K562 (cell line): ENCODE data around the gene DENND2C. TPM values are rescaled to one million over a fixed set of nuclear protein-coding genes. Genes with fewer than 3 reads are reported as not detected.

Experiments
- ATF1 ChIP-seq, 2 experiments: fragments of 450-650 bp in 1 of 2; IDR thresholded peaks; 2 replicates each; pipeline ENCODE4 v1.6.1; 2016; ENCODE audit warnings: missing compliant biosample characterization in 1 of 2, missing genetic modification characterization in 1 of 2
- CTCF ChIP-seq, 3 experiments: IDR thresholded peaks in 2 of 3; conservative IDR thresholded peaks in 1 of 3; 2 replicates each; pipeline ENCODE4 v1.5.1; 2011 to 2012; ENCODE audit warnings: low read length in 3 of 3, mild to moderate bottlenecking in 3 of 3, control low read depth in 2 of 3, improper control_type of control experiment in 1 of 3, inconsistent platforms in 1 of 3, low read depth in 1 of 3, mixed read lengths in 1 of 3, moderate library complexity in 1 of 3; ENCODE audit not compliant: insufficient read depth in 2 of 3
- EGR1 ChIP-seq: fragments of 450-650 bp; conservative IDR thresholded peaks from 2 replicates; pipeline ENCODE4 v1.6.1; 2017; ENCODE audit warnings: mild to moderate bottlenecking
- MAFG ChIP-seq: fragments of 450-650 bp; conservative IDR thresholded peaks from 2 replicates; pipeline ENCODE4 v1.6.1; 2016; ENCODE audit warnings: missing genetic modification characterization, missing compliant biosample characterization
- MEF2A ChIP-seq: IDR thresholded peaks from 2 replicates; pipeline ENCODE4 v1.6.1; 2011; ENCODE audit warnings: low read depth, mild to moderate bottlenecking, low read length, moderate library complexity; ENCODE audit not compliant: control insufficient read depth
- NCOA6 ChIP-seq: fragments of 450-650 bp; IDR thresholded peaks from 2 replicates; pipeline ENCODE4 v1.6.1; 2017; ENCODE audit warnings: mild to moderate bottlenecking
- PML ChIP-seq: IDR thresholded peaks from 2 replicates; pipeline ENCODE4 v1.6.1; 2012; ENCODE audit warnings: low read length, inconsistent platforms
- RFX1 ChIP-seq: fragments of 450-650 bp; IDR thresholded peaks from 2 replicates; pipeline ENCODE4 v1.6.1; 2016; ENCODE audit warnings: mild to moderate bottlenecking, moderate library complexity
- SIN3A ChIP-seq, 2 experiments: fragments of 150-350 bp in 1 of 2; IDR thresholded peaks; 2 replicates each; pipeline ENCODE4 v1.6.1; 2011 to 2016; ENCODE audit warnings: borderline replicate concordance in 2 of 2, low read depth in 2 of 2, low read length in 2 of 2, mild to moderate bottlenecking in 2 of 2, moderate library complexity in 2 of 2; ENCODE audit not compliant: control insufficient read depth in 1 of 2
- SLC30A9 ChIP-seq: fragments of 250-450 bp; sonication (Bioruptor Pico); IDR thresholded peaks from 2 replicates; pipeline ENCODE4 v1.8.0; 2022; ENCODE audit warnings: mild to moderate bottlenecking, moderate library complexity
- SPI1 ChIP-seq: IDR thresholded peaks from 2 replicates; pipeline ENCODE4 v1.6.1; 2011; ENCODE audit warnings: low read depth, low read length, control low read depth, borderline replicate concordance
- ZFP30 ChIP-seq: fragments of 250-450 bp; sonication (Bioruptor Pico); IDR thresholded peaks from 2 replicates; pipeline ENCODE4 v1.8.0; 2022; ENCODE audit warnings: moderate library complexity, mild to moderate bottlenecking, inconsistent platforms, borderline replicate concordance
- ZNF197 ChIP-seq: fragments of 200-800 bp; sonication (Bioruptor generic); IDR thresholded peaks from 2 replicates; pipeline ENCODE4 v1.6.1; 2016; ENCODE audit warnings: low read depth, missing genetic modification characterization, missing compliant biosample characterization
- ZNF407 ChIP-seq: fragments of 450-650 bp; IDR thresholded peaks from 2 replicates; pipeline ENCODE4 v1.6.1; 2016; ENCODE audit warnings: low read depth
- ZNF77 ChIP-seq: fragments of 250-450 bp; sonication (Bioruptor Pico); IDR thresholded peaks from 2 replicates; pipeline ENCODE4 v1.5.0; 2020
- ZZZ3 ChIP-seq: fragments of 450-650 bp; IDR thresholded peaks from 2 replicates; pipeline ENCODE4 v1.6.1; 2016; ENCODE audit warnings: antibody characterized with exemption, mild to moderate bottlenecking, moderate library complexity
- polyA plus RNA-seq, 8 experiments: library from polyadenylated mRNA; depleted of rRNA in 4 of 8; stranded (reverse) in 5 of 8; unstranded in 3 of 8; fragments of >200 nt; fragmentation: Nextera tagmentation in 2 of 8; fragmentation: Illumina TruSeq in 1 of 8; extraction: Ambion mirVana in 2 of 8; extraction: Trizol in 1 of 8; gene quantifications; 2 replicates each; pipeline versions ENCODE4 v1.2.1 to v1.2.3, GENCODE V29; 2011 to 2014; ENCODE audit warnings: inconsistent platforms in 1 of 8, missing spikeins in 1 of 8
- total RNA-seq, 7 experiments: library from RNA; depleted of rRNA in 6 of 7; stranded (reverse); fragments of >200 nt in 6 of 7; fragmentation: Illumina TruSeq in 2 of 7; extraction: Trizol in 2 of 7; gene quantifications; 2 replicates each; pipeline versions ENCODE4 v1.2.1 to v1.2.3, GENCODE V29; 2011 to 2021; ENCODE audit warnings: low replicate concordance in 1 of 7
- TF ChIP-seq, protein P1 (sequence below): fragments of 250-450 bp; sonication (Bioruptor Pico); IDR thresholded peaks from 2 replicates; pipeline ENCODE4 v1.8.0; 2022; ENCODE audit warnings: moderate library complexity, mild to moderate bottlenecking, inconsistent platforms

Gene DENND2C
- total and polyA plus RNA-seq, 9 of the 15 experiments (the other 6 are each of a cell fraction or from before 2014, with no cell fraction given): 0.03 to 0.25 (median 0.14) TPM

DNA sequence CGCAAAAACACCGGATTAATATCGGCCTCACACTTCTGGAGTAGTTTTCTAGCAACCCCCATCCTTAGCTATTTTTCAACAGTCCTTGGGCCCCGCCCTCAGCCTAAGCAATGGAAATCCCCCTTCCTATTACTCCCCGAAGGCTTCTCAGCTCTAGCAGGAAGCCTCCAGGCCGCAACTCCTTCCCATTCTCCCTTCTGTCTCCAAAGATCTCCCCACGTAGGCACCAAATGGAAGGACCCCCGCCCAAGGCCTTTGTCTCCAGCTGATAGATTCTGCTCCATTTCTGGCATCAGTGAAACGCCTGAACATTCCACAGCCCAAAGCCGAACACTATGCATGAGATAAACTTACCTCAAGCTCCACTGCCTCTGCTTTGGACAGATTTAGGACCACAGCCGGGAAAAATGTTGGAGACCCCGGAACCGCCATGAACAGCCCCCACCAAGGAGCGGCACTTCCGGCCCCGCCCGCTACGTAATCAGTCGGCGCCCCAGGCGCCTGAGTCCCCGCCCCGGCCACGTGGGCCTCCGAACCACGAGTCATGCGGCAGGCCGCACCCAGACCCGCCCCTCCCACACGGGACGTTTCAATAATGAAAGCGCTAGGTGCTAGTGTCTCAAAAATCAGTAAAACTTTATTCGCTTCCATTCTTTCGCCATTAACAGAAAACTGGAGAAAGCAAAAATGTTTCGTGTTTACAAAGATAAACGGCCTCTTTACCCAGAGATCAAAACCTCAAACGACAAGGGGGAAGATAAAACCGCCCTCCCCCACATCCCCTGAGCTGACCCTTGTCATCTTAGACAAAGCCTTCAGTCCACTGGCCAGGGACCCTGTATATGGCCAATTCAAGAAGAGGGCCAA lies 46.7 kb upstream of the DENND2C start, which contains the start of gene NRAS (continued):
- TF ChIP-seq EGR1 (peak; percentile 51; the same call in 1 of the 2 replicates), ZNF197 (no peak), SIN3A (IDR thresholded peaks at IDR 0.05; ENCODE audit: borderline replicate concordance in 2 of 2, control insufficient read depth in 1 of 2, low read depth in 2 of 2, low read length in 2 of 2) (peak; percentile 99 to 100), MAFG (tag) (no peak), ZNF77 (no peak), PML (peak; percentile 84), SPI1 (peak; percentile 18; the same call in 1 of the 2 replicates), ZZZ3 (no peak; the same call in 1 of the 2 replicates), RFX1 (no peak), ZNF407 (no peak), SLC30A9 (CRISPR knock-in tag) (no peak), NCOA6 (no peak), CTCF (IDR thresholded peaks at IDR 0.05 in 2 of 3, conservative IDR thresholded peaks at IDR 0.05 in 1 of 3; ENCODE audit: insufficient read depth in 2 of 3, low read depth in 1 of 3, low read length in 3 of 3) (peak in 1 of 3 experiments; percentile 6; a peak in 1 of 6 replicates), ATF1 (CRISPR knock-in tag; IDR thresholded peaks at IDR 0.05) (peak; percentile 91), ATF1 (tag; IDR thresholded peaks at IDR 0.05) (peak; percentile 99), ZFP30 (no peak), MEF2A (no peak)
- TF ChIP-seq, protein P1, sequence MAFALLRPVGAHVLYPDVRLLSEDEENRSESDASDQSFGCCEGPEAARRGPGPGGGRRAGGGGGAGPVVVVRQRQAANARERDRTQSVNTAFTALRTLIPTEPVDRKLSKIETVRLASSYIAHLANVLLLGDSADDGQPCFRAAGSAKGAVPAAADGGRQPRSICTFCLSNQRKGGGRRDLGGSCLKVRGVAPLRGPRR: no peak
